ENCODE measurements around the gene IGSF22. TPM values are rescaled to one million over a fixed set of nuclear protein-coding genes. Genes with fewer than 3 reads are reported as not detected.

IGSF22 gene
- total and polyA plus RNA-seq, 2 of the 13 experiments (the other 11 are each of a cell fraction or from before 2014, with no cell fraction given): not detected

DNA sequence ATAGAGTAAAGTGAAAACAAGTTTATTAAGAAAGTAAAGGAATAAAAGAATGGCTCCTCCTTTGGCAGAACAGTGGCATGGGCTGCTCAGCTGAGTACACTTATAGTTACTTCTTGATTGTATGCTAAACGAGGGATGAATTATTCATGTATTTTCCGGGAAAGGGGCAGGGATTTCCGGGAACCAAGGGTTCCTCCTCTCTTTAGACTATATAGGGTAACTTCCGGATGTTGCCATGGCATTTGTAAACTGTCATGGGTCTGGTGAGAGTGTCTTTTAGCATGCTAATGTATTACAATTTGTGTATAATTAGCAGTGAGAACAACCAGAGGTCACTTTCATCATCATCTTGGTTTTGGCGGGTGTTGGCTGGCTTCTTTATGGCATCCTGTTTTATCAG, 68.3 kb downstream of the IGSF22 start:
- H4K20me1 ChIP-seq (ENCODE audit: insufficient read depth, low read length): no peaks in the 10 kb centered on the region
- ATAC-seq (no peak), FAIRE-seq (no peak), DNase-seq (ENCODE audit: low spot score) (no peak)
- TF ChIP-seq YEATS4 (CRISPR knock-in tag; IDR thresholded peaks at IDR 0.05; ENCODE audit: borderline replicate concordance): no peak
- TF ChIP-seq, protein P1, sequence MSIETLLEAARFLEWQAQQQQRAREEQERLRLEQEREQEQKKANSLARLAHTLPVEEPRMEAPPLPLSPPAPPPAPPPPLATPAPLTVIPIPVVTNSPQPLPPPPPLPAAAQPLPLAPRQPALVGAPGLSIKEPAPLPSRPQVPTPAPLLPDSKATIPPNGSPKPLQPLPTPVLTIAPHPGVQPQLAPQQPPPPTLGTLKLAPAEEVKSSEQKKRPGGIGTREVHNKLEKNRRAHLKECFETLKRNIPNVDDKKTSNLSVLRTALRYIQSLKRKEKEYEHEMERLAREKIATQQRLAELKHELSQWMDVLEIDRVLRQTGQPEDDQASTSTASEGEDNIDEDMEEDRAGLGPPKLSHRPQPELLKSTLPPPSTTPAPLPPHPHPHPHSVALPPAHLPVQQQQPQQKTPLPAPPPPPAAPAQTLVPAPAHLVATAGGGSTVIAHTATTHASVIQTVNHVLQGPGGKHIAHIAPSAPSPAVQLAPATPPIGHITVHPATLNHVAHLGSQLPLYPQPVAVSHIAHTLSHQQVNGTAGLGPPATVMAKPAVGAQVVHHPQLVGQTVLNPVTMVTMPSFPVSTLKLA (IDR thresholded peaks at IDR 0.05): no peak
- no peak for TF ChIP-seq ZNF230 (CRISPR knock-in tag; IDR thresholded peaks at IDR 0.05)
- TF ChIP-seq ATM (IDR thresholded peaks at IDR 0.05; ENCODE audit: borderline replicate concordance): no peak
- no peak for TF ChIP-seq ZNF224 (CRISPR knock-in tag; IDR thresholded peaks at IDR 0.05)
- TF ChIP-seq, protein P2, sequence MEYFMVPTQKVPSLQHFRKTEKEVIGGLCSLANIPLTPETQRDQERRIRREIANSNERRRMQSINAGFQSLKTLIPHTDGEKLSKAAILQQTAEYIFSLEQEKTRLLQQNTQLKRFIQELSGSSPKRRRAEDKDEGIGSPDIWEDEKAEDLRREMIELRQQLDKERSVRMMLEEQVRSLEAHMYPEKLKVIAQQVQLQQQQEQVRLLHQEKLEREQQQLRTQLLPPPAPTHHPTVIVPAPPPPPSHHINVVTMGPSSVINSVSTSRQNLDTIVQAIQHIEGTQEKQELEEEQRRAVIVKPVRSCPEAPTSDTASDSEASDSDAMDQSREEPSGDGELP (IDR thresholded peaks at IDR 0.05; ENCODE audit: borderline replicate concordance, low read depth): no peak
- no peak for TF ChIP-seq FOXM1 (CRISPR knock-in tag; IDR thresholded peaks at IDR 0.05)
- no peak for TF ChIP-seq GATAD2A (CRISPR knock-in tag; IDR thresholded peaks at IDR 0.05)
- no peak for TF ChIP-seq MTA1 (CRISPR knock-in tag; IDR thresholded peaks at IDR 0.05; ENCODE audit: borderline replicate concordance)
- no peak for TF ChIP-seq ATF2 (CRISPR knock-in tag; IDR thresholded peaks at IDR 0.05)
- TF ChIP-seq ZNF543 (CRISPR knock-in tag; IDR thresholded peaks at IDR 0.05): no peak
- TF ChIP-seq ZNF577 (CRISPR knock-in tag; IDR thresholded peaks at IDR 0.05; ENCODE audit: borderline replicate concordance, low read depth): no peak
- TF ChIP-seq, protein P3, sequence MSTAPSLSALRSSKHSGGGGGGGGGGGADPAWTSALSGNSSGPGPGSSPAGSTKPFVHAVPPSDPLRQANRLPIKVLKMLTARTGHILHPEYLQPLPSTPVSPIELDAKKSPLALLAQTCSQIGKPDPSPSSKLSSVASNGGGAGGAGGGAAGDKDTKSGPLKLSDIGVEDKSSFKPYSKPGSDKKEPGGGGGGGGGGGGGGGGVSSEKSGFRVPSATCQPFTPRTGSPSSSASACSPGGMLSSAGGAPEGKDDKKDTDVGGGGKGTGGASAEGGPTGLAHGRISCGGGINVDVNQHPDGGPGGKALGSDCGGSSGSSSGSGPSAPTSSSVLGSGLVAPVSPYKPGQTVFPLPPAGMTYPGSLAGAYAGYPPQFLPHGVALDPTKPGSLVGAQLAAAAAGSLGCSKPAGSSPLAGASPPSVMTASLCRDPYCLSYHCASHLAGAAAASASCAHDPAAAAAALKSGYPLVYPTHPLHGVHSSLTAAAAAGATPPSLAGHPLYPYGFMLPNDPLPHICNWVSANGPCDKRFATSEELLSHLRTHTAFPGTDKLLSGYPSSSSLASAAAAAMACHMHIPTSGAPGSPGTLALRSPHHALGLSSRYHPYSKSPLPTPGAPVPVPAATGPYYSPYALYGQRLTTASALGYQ (CRISPR knock-in tag; IDR thresholded peaks at IDR 0.05): no peak
- no peak for TF ChIP-seq ZNF772 (CRISPR knock-in tag; IDR thresholded peaks at IDR 0.05)
- TF ChIP-seq, protein P4, sequence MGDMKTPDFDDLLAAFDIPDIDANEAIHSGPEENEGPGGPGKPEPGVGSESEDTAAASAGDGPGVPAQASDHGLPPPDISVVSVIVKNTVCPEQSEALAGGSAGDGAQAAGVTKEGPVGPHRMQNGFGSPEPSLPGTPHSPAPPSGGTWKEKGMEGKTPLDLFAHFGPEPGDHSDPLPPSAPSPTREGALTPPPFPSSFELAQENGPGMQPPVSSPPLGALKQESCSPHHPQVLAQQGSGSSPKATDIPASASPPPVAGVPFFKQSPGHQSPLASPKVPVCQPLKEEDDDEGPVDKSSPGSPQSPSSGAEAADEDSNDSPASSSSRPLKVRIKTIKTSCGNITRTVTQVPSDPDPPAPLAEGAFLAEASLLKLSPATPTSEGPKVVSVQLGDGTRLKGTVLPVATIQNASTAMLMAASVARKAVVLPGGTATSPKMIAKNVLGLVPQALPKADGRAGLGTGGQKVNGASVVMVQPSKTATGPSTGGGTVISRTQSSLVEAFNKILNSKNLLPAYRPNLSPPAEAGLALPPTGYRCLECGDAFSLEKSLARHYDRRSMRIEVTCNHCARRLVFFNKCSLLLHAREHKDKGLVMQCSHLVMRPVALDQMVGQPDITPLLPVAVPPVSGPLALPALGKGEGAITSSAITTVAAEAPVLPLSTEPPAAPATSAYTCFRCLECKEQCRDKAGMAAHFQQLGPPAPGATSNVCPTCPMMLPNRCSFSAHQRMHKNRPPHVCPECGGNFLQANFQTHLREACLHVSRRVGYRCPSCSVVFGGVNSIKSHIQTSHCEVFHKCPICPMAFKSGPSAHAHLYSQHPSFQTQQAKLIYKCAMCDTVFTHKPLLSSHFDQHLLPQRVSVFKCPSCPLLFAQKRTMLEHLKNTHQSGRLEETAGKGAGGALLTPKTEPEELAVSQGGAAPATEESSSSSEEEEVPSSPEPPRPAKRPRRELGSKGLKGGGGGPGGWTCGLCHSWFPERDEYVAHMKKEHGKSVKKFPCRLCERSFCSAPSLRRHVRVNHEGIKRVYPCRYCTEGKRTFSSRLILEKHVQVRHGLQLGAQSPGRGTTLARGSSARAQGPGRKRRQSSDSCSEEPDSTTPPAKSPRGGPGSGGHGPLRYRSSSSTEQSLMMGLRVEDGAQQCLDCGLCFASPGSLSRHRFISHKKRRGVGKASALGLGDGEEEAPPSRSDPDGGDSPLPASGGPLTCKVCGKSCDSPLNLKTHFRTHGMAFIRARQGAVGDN (CRISPR knock-in tag; IDR thresholded peaks at IDR 0.05): no peak
- no peak overlapping the region for H3K27ac ChIP-seq (ENCODE audit: extremely low read length, insufficient read depth, low read length)
- H3K4me1 ChIP-seq (ENCODE audit: insufficient read depth, low read length): no peaks in the 10 kb centered on the region
- ChIA-PET CTCF (ENCODE audit: low intra/inter-chr PET ratio, low total read pairs) (no interaction called here), POLR2A (no interaction called here)
- H2AFZ ChIP-seq (ENCODE audit: low read length): no peak overlapping the region
- no peak overlapping the region for H3K4me3 ChIP-seq (replicated peaks in 1 of 3; ENCODE audit: insufficient read depth in 1 of 3, low read depth in 2 of 3, low read length in 3 of 3)
- H3K4me2 ChIP-seq (ENCODE audit: low read depth, low read length): no peak overlapping the region
- 20% methylated on average over 4 of the region's 5 CpGs for WGBS (ENCODE audit: low lambda C conversion rate)
- H3K9ac ChIP-seq (ENCODE audit: insufficient read depth, low read depth, low read length): no peak overlapping the region
- H3K9me3 ChIP-seq (ENCODE audit: low read length): no peaks in the 10 kb centered on the region
- H3K27me3 ChIP-seq (ENCODE audit: control insufficient read depth in 1 of 2, insufficient read depth in 2 of 2, low read length in 2 of 2): no peaks in the 10 kb centered on the region
- H3K36me3 ChIP-seq (replicated peaks in 1 of 2; ENCODE audit: control insufficient read depth in 1 of 2, insufficient read depth in 2 of 2, low read length in 2 of 2): no peaks in the 10 kb centered on the region
- in situ Hi-C loops (cut with HindIII; ENCODE audit: extremely low pct_ligation_motif_present, low pct_unique_long_range_greater_than_20kb) (no loop called here), intact Hi-C loops (cut with micrococcal nuclease; ENCODE audit: unreplicated experiment) (no loop called here)
- no TSS peak for BruUV-seq (replicated peaks)
- no peaks in the 10 kb centered on the region for H3K79me2 ChIP-seq (ENCODE audit: insufficient read depth, low read length)

All from HepG2 (cell line).